Memory B cell (primary cell): ENCODE results near the gene TSEN34.
"Not testable (repeated sequence)": the region's sequence is repeated elsewhere in the genome, so short reads cannot be mapped to it uniquely, and the experiment has no call there.

ENCODE experiments used
- ATAC-seq: fragments of 150-1000 bp; cut with Tn5 transposase; 2 replicates; pipeline ENCODE4 v1.10.0; 2021; ENCODE audit warnings: low read depth, mild to moderate bottlenecking, moderate library complexity
- DNase-seq, 2 donors: peaks; one replicate each; pipeline ENCODE4 v3.0.0; 2022; ENCODE audit warnings: low spot score in 2 of 2
- H3K27ac Mint-ChIP-seq: one replicate; pipeline ENCODE4 v1.8.0; 2022; ENCODE audit warnings: mild to moderate bottlenecking, moderate library complexity, mixed read lengths
- H3K27me3 Mint-ChIP-seq: one replicate; pipeline ENCODE4 v1.8.0; 2022; ENCODE audit warnings: mixed read lengths
- H3K36me3 Mint-ChIP-seq: one replicate; pipeline ENCODE4 v1.8.0; 2022; ENCODE audit warnings: mild to moderate bottlenecking, mixed read lengths
- H3K4me1 Mint-ChIP-seq: one replicate; pipeline ENCODE4 v1.8.0; 2022; ENCODE audit warnings: mixed read lengths
- H3K4me3 Mint-ChIP-seq: one replicate; pipeline ENCODE4 v1.8.0; 2022; ENCODE audit warnings: mild to moderate bottlenecking, moderate library complexity, mixed read lengths
- H3K9me3 Mint-ChIP-seq: one replicate; pipeline ENCODE4 v1.8.0; 2022; ENCODE audit warnings: mixed read lengths

TSEN34 gene

GRCh38 chr19:54239491-54240371 is 48.6 kb downstream of the TSEN34 start:
- H3K4me3 Mint-ChIP-seq, DNase-seq, H3K4me1 Mint-ChIP-seq, H3K27ac Mint-ChIP-seq, H3K9me3 Mint-ChIP-seq, H3K36me3 Mint-ChIP-seq, ATAC-seq: not testable (repeated sequence)
- H3K27me3 Mint-ChIP-seq = peaks cover 12% of the 10 kb centered on the region

DNA sequence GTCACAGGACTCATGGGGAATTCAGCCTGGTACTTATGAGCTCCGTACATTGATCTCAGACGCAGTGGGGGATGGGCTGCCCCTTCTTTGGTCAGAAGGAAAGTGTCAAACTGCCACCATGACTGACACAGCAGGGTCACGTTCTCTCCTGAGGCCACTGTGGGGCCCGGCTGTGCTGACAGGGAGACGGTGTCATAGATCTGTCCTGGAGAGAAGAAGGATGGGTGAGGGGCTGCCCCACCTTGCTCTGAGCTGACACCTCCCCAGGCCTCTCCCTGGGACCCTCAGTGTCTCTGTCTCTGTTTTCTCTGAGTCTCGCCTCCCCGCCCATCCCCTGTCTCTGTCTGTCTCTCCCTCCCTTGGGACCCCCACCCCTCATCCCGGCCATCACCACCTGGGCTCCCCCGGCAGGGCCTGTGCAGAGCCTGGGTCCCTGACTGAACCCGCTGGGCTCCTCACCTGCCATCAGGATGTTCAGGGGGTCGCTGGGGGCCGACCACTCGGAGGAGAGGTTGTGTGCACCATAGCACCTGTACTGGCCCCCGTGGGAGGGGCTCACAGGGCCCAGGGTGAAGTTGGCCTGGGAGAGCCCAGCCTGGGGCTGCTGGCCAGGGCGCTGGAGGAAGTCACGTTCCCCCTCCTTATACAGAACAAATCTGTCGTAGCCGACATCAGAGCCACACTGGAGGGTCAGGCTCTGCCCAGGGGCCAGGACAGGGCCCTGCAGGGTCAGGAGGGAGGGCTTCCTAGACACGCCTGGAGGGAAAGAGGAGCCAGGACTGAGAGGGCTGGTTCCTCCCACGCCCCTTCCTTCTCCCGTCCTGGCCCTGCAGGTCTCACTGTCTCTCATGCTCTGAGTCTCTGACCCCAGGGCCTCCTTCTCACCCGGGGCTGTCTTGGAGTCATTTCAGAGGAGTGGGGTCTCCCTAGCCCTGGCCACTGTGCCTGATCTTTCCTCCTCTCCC is 49.5 kb downstream of the TSEN34 start:
- H3K36me3 Mint-ChIP-seq, H3K27ac Mint-ChIP-seq, H3K4me3 Mint-ChIP-seq, ATAC-seq, H3K4me1 Mint-ChIP-seq, DNase-seq, H3K9me3 Mint-ChIP-seq: not testable (repeated sequence)
- H3K27me3 Mint-ChIP-seq = peaks cover 12% of the 10 kb centered on the region

- not testable (repeated sequence) for ATAC-seq, H3K36me3 Mint-ChIP-seq, H3K27ac Mint-ChIP-seq, H3K9me3 Mint-ChIP-seq, H3K4me3 Mint-ChIP-seq, DNase-seq, H3K4me1 Mint-ChIP-seq
- H3K27me3 Mint-ChIP-seq = peaks cover 12% of the 10 kb centered on the region
These were observed 51.1 kb downstream of the TSEN34 start for GRCh38 chr19:54242234-54242633.

GRCh38 chr19:54242646-54243045 is 51.5 kb downstream of the TSEN34 start, which contains the start of gene LILRA6:
Gene LILRA6, minus strand, starts transcription at chr19:54242790.
- ATAC-seq, H3K4me3 Mint-ChIP-seq, H3K4me1 Mint-ChIP-seq, DNase-seq, H3K27ac Mint-ChIP-seq, H3K36me3 Mint-ChIP-seq, H3K9me3 Mint-ChIP-seq: not testable (repeated sequence)
- peaks cover 13% of the 10 kb centered on the region for H3K27me3 Mint-ChIP-seq

GRCh38 chr19:54243809-54244208 is 52.7 kb downstream of the TSEN34 start:
- H3K27me3 Mint-ChIP-seq = peaks cover 16% of the 10 kb centered on the region
- not testable (repeated sequence) for ATAC-seq

More at GRCh38 chr19:54243809-54244208, 52.7 kb downstream of the TSEN34 start:
- H3K4me3 Mint-ChIP-seq, H3K4me1 Mint-ChIP-seq, H3K36me3 Mint-ChIP-seq, H3K9me3 Mint-ChIP-seq, DNase-seq, H3K27ac Mint-ChIP-seq: not testable (repeated sequence)
